Endothelial cell of umbilical vein (primary cell): Measurements from ENCODE around the gene IPO13. TPM values are rescaled to one million over a fixed set of nuclear protein-coding genes. Genes with fewer than 3 reads are reported as not detected.
A peak's percentile ranks its signal among the peaks of the same experiment; 100 is the strongest.

Experiments
- BruUV-seq: library from RNA; stranded (reverse); fragments of 400-500 nt; replicated peaks from 2 replicates; lab custom pipeline; 2021; lab: Mats Ljungman, UMichigan
- CTCF ChIA-PET: fragments of 300-600, 350-600 bp; sonication (Branson Sonifier 250); formaldehyde crosslinking; loops from one replicate; lab custom pipeline; 2021; ENCODE audit warnings: antibody characterized with exemption, inconsistent platforms; lab: Charles Lee
- POLR2A ChIA-PET: fragments of 300-600, 350-600 bp; sonication (Branson Sonifier 250); formaldehyde crosslinking; loops from one replicate; lab custom pipeline; 2021; ENCODE audit warnings: antibody characterized with exemption, inconsistent platforms; lab: Charles Lee
- DNase-seq: peaks from one replicate; pipeline ENCODE4 v3.0.0-alpha.2; 2011; ENCODE audit warnings: low read depth, low spot score
- FAIRE-seq: peaks from 2 replicates; lab custom pipeline; 2011; peaks lifted over from hg19 to GRCh38; lab: Jason Lieb, UNC
- H2AFZ ChIP-seq: 2 replicates; pipeline ENCODE4 v1.6.0; 2012; ENCODE audit warnings: low read depth, low read length, control low read depth, inconsistent platforms
- H3K27ac ChIP-seq: 2 replicates; pipeline ENCODE4 v1.5.1; 2011; ENCODE audit warnings: low read depth, mild to moderate bottlenecking, control low read depth, low read length, moderate library complexity; ENCODE audit not compliant: insufficient read depth
- H3K27me3 ChIP-seq, 2 experiments: 2 replicates each; pipeline versions ENCODE4 v1.6.0 to v1.6.1; 2011; ENCODE audit warnings: low read length in 2 of 2, mixed read lengths in 1 of 2; ENCODE audit not compliant: control insufficient read depth in 2 of 2, insufficient read depth in 2 of 2
- H3K36me3 ChIP-seq, 2 experiments: 2 replicates in 1 of 2; 3 replicates in 1 of 2; pipeline ENCODE4 v1.5.1; 2011; ENCODE audit warnings: low read length in 2 of 2, mild to moderate bottlenecking in 1 of 2, moderate library complexity in 1 of 2; ENCODE audit not compliant: control insufficient read depth in 2 of 2, insufficient read depth in 2 of 2; ENCODE audit errors: extremely low read depth in 1 of 2
- H3K4me1 ChIP-seq: 3 replicates; pipeline ENCODE4 v1.5.1; 2011; ENCODE audit warnings: mild to moderate bottlenecking, low read length; ENCODE audit not compliant: control insufficient read depth, insufficient read depth; ENCODE audit errors: extremely low read depth
- H3K4me2 ChIP-seq: 2 replicates; pipeline ENCODE4 v1.6.1; 2011; ENCODE audit warnings: low read length, control low read depth, mixed read lengths; ENCODE audit not compliant: insufficient read depth
- H3K4me3 ChIP-seq, 3 experiments: fragments of 200-600 bp in 1 of 3; sonication (generic), shearing (Covaris generic) in 1 of 3; replicated peaks in 1 of 3; 2 replicates each; pipeline ENCODE4 v1.5.1; 2011 to 2016; ENCODE audit warnings: control low read depth in 3 of 3, low read length in 3 of 3, mild to moderate bottlenecking in 2 of 3, inconsistent platforms in 1 of 3, low read depth in 1 of 3, moderate library complexity in 1 of 3; ENCODE audit not compliant: insufficient read depth in 1 of 3
- H3K79me2 ChIP-seq: 2 replicates; pipeline ENCODE4 v1.6.0; 2012; ENCODE audit warnings: low read length, inconsistent platforms; ENCODE audit not compliant: control insufficient read depth, insufficient read depth
- H3K9ac ChIP-seq: replicated peaks from 2 replicates; pipeline ENCODE3; 2011; ENCODE audit warnings: low read length, control low read depth; ENCODE audit not compliant: insufficient read depth; ENCODE audit errors: extremely low read depth
- H3K9me1 ChIP-seq: replicated peaks from 3 replicates; pipeline ENCODE4 v1.6.0; 2011; ENCODE audit warnings: mild to moderate bottlenecking, low read length; ENCODE audit not compliant: control insufficient read depth, insufficient read depth; ENCODE audit errors: extremely low read depth
- H3K9me3 ChIP-seq: replicated peaks from 2 replicates; pipeline ENCODE4 v1.5.1; 2012; ENCODE audit warnings: low read length, inconsistent platforms; ENCODE audit not compliant: control insufficient read depth, insufficient read depth
- H4K20me1 ChIP-seq: replicated peaks from 2 replicates; pipeline ENCODE3; 2011; ENCODE audit warnings: mild to moderate bottlenecking, low read length; ENCODE audit not compliant: control insufficient read depth, insufficient read depth; ENCODE audit errors: extremely low read depth
- EZH2 ChIP-seq: IDR thresholded peaks from 2 replicates; pipeline ENCODE4 v1.6.1; 2012; ENCODE audit warnings: borderline replicate concordance, low read depth, mild to moderate bottlenecking, moderate library complexity, low read length, inconsistent platforms; ENCODE audit not compliant: severe bottlenecking
- FOS ChIP-seq: IDR thresholded peaks from 2 replicates; pipeline ENCODE4 v1.6.1; 2011; ENCODE audit warnings: mild to moderate bottlenecking, low read length, moderate library complexity, borderline replicate concordance; ENCODE audit not compliant: insufficient read depth
- GATA2 ChIP-seq: IDR thresholded peaks from 2 replicates; pipeline ENCODE4 v1.7.0; 2011; ENCODE audit warnings: low read depth, mild to moderate bottlenecking, moderate library complexity, mixed read lengths, low read length; ENCODE audit not compliant: insufficient read length, insufficient read depth
- JUN ChIP-seq: IDR thresholded peaks from 2 replicates; pipeline ENCODE4 v1.6.1; 2011; ENCODE audit warnings: borderline replicate concordance, low read depth; ENCODE audit not compliant: insufficient read length, insufficient read depth
- MYC ChIP-seq: IDR thresholded peaks from one replicate; pipeline ENCODE4 v1.6.1; 2011; ENCODE audit warnings: mild to moderate bottlenecking, low read depth, low read length
- POLR2A ChIP-seq: IDR thresholded peaks from 2 replicates; pipeline ENCODE4 v1.6.1; 2012; ENCODE audit warnings: low read depth, mild to moderate bottlenecking, control low read depth, low read length
- POLR2AphosphoS5 ChIP-seq: IDR thresholded peaks from 2 replicates; pipeline ENCODE4 v1.6.1; 2012; ENCODE audit warnings: low read depth, mild to moderate bottlenecking, control low read depth, low read length, moderate library complexity; ENCODE audit not compliant: insufficient read depth
- dilution Hi-C: fragments of 300-500 bp; cut with MboI; formaldehyde crosslinking; loops from one replicate; pipeline ENCODE4 v1.15.0; 2019; ENCODE audit warnings: low sequenced_read_pairs; ENCODE audit not compliant: extremely low pct_ligation_motif_present
- intact Hi-C: fragments of 100-400 bp; cut with micrococcal nuclease; formaldehyde crosslinking; loops from one replicate; pipeline ENCODE4 v1.10.0; 2022
- polyA plus RNA-seq, 4 experiments: library from polyadenylated mRNA; depleted of rRNA in 3 of 4; stranded (reverse) in 3 of 4; unstranded in 1 of 4; fragments of >200 nt; gene quantifications; 2 replicates each; pipeline versions ENCODE4 v1.2.1 to v1.2.3, GENCODE V29; 2011 to 2012; ENCODE audit warnings: missing spikeins in 1 of 4
- total RNA-seq: library from RNA; stranded (reverse); gene quantifications from 2 replicates; pipeline ENCODE4 v1.2.3, GENCODE V29; 2021
- TF ChIP-seq, protein P1 (sequence below): IDR thresholded peaks from 2 replicates; pipeline ENCODE4 v1.6.1; 2011; ENCODE audit not compliant: insufficient read depth, insufficient read length
- TF ChIP-seq, protein P2 (sequence below), 2 donors: IDR thresholded peaks; 1 replicate in 1 of 2; 2 replicates in 1 of 2; pipeline ENCODE4 v1.5.1; 2011; ENCODE audit warnings: low read length in 2 of 2, mild to moderate bottlenecking in 2 of 2, moderate library complexity in 2 of 2, control low read depth in 1 of 2, inconsistent platforms in 1 of 2, low read depth in 1 of 2; ENCODE audit not compliant: insufficient read depth in 1 of 2; ENCODE audit errors: extremely low read depth in 1 of 2

Gene IPO13
- total and polyA plus RNA-seq, 2 donors (not counting 3 experiments of a cell fraction or from before 2014, with no cell fraction given) = 28.9 to 29.3 TPM

DNA sequence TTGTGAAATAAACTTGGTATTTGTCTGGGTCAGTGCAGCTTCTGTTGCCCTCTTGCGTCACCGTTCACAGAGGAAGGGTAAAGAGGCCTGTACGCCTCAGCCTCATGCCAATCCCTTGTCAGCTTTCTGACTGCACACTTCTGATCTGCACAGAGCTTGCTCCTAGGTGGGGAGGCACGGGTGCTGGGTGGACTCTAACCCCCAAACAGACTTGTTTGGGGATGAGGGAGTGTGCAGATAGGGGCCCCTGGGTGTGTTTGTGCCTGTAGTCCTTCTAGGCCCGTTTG lies 31.5 kb downstream of the IPO13 start:
- TF ChIP-seq JUN = no peak
- TF ChIP-seq, protein P1, sequence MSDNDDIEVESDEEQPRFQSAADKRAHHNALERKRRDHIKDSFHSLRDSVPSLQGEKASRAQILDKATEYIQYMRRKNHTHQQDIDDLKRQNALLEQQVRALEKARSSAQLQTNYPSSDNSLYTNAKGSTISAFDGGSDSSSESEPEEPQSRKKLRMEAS = no peak
- no peak for TF ChIP-seq MYC
- TF ChIP-seq, protein P2, sequence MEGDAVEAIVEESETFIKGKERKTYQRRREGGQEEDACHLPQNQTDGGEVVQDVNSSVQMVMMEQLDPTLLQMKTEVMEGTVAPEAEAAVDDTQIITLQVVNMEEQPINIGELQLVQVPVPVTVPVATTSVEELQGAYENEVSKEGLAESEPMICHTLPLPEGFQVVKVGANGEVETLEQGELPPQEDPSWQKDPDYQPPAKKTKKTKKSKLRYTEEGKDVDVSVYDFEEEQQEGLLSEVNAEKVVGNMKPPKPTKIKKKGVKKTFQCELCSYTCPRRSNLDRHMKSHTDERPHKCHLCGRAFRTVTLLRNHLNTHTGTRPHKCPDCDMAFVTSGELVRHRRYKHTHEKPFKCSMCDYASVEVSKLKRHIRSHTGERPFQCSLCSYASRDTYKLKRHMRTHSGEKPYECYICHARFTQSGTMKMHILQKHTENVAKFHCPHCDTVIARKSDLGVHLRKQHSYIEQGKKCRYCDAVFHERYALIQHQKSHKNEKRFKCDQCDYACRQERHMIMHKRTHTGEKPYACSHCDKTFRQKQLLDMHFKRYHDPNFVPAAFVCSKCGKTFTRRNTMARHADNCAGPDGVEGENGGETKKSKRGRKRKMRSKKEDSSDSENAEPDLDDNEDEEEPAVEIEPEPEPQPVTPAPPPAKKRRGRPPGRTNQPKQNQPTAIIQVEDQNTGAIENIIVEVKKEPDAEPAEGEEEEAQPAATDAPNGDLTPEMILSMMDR (IDR thresholded peaks at IDR 0.05; ENCODE audit: extremely low read depth in 1 of 2, insufficient read depth in 1 of 2, low read depth in 1 of 2, low read length in 2 of 2) = no peak
- TF ChIP-seq FOS = no peak
- TF ChIP-seq EZH2 = no peak
- TF ChIP-seq GATA2 = no peak
- no peak for TF ChIP-seq POLR2A
- TF ChIP-seq POLR2AphosphoS5 = no peak

More for the DNA sequence above, 31.5 kb downstream of the IPO13 start:
- Histone ChIP-seq H3K79me2 (peaks cover 47% of the 10 kb centered on the region), H3K27ac (no peak overlapping the region), H3K9me1 (no peaks in the 10 kb centered on the region), H3K4me2 (peak overlapping the region; percentile 54), H3K9me3 (no peaks in the 10 kb centered on the region), H3K4me1 (peaks cover 31% of the 10 kb centered on the region), H3K36me3 (peaks cover 0 to 10% of the 10 kb centered on the region in 2 experiments), H3K27me3 (no peaks in the 10 kb centered on the region), H3K9ac (no peak overlapping the region), H2AFZ (no peak overlapping the region), H4K20me1 (no peaks in the 10 kb centered on the region), H3K4me3 (peak overlapping the region in 1 of 3 experiments; percentile 54)
- ChIA-PET CTCF (interaction anchor here (1.0 to 1.6 kb wide), 2 partner anchors 11 to 215 kb away, joined by 3 to 10 read pairs; no protein-coding TSS in a partner anchor), POLR2A (no interaction called here)
- dilution Hi-C loops (no loop called here), intact Hi-C loops (no loop called here)
- BruUV-seq = no TSS peak
- DNase-seq (no peak), FAIRE-seq (no peak)
